NOMO-1 (cell line): ENCODE results near the gene JMJD4.
"Not testable (repeated sequence)": the region's sequence is repeated elsewhere in the genome, so short reads cannot be mapped to it uniquely, and the experiment has no call there.

Experiments used
- DNase-seq, 2 experiments: peaks; one replicate each; lab custom pipeline; 2025; ENCODE audit not compliant: unreplicated experiment in 2 of 2; lab: John Stamatoyannopoulos, UW

JMJD4 gene

GRCh38 chr1:227701631-227702030, 33.5 kb downstream of the JMJD4 start:
- not testable (repeated sequence) for DNase-seq

- DNase-seq = no peak
These were observed 37.7 kb downstream of the JMJD4 start for GRCh38 chr1:227697321-227697864.

GRCh38 chr1:227685807-227686206, 49.3 kb downstream of the JMJD4 start:
- no peak for DNase-seq
